Measurements from ENCODE around the gene ATG4C. TPM values are rescaled to one million over a fixed set of nuclear protein-coding genes. Genes with fewer than 3 reads are reported as not detected.
"Not testable (repeated sequence)": the region's sequence is repeated elsewhere in the genome, so short reads cannot be mapped to it uniquely, and the experiment has no call there.

ATG4C gene
- total RNA-seq, 1 experiment from 2014 or later = 5.1 TPM

DNA sequence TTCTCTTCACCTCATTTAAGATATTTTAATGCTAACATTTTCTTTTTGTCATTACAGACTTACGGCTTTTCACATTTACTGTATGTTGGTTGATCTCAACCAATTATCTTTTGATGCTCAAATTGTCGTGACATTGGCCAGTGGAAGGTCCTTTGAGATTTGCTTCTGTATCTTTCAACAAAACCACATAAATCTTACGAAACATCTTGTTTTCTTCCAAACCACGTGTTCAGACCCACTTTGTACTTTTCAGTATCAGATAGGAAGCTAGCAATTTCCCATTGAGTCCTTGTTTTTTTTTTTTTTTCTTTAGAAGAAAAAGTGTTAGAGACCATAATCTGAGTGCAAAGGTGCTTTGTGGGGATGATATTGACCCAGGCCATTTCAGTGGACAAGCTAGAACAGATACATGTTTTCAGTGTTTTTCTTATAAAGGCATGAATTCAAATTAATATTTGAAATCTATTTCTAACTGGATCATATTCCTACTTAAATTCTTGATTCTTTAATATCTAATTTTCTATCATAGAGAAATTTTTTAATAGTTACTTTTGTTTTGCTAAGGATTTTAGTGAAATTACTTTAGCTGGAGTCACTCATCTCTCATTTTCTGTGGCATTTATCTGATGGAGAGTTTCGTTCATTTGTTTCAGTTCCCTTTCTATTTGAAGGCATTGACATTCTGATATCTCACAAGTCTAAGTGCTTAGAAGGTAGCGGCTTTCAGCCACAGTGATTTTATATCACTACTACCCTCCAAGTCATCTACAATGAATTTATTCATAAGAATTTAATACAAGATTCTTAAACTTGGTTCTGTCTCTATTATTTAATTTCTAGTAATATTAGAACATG is 26.7 kb downstream of the ATG4C start:
- Histone ChIP-seq H3K4me3 (no peak overlapping the region), H3K27me3 (no peaks in the 10 kb centered on the region), H3K9me3 (no peaks in the 10 kb centered on the region), H3K36me3 (0 out of 2 replicates have a peak, but pooled peaks cover 2% of the 10 kb centered on the region)
- no peak for DNase-seq

DNA sequence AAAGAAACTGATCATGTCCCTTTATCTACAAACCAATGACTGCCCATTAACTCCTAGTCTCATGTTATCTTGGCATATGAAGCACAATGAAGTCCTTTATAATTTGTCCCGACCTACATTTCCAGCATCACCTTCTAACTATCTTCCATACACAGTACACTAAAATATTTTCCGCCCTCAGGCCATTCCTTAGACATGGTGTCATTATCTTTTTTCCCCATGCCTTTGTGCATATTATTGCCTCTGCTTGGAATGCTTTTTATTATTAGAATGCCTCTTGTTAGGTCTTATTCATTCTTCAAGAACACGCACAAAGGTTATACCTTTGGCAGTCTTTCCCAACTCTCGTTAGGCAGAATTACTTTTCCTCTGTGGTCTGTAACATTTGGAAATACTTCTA is 39.6 kb downstream of the ATG4C start:
- Histone ChIP-seq H3K36me3 (no peaks in the 10 kb centered on the region), H3K9me3 (no peaks in the 10 kb centered on the region), H3K4me3 (no peak overlapping the region), H3K27me3 (no peaks in the 10 kb centered on the region)
- DNase-seq = no peak

DNA sequence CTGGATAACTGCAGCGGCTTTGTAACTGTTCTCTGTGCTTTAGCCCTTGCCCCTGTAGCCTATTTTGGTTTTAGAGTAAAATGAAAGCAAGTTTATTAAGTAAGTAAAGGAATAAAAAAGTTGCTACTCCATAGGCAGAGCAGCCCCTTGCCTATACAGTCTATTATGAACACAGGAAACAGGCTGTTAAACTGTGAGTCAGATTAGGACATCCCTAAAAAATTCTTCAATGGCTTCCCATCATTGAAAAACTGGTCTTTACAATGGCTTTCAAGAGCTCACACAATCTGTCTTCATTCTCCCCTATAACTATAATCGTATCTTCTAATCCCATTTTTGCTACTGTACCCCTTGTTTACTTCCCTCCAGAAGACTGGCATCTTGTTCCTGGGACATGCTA is 43.0 kb downstream of the ATG4C start:
- Histone ChIP-seq H3K27me3 (no peaks in the 10 kb centered on the region), H3K9me3 (no peaks in the 10 kb centered on the region), H3K36me3 (no peaks in the 10 kb centered on the region), H3K4me3 (no peak overlapping the region)
- no peak for DNase-seq

DNA sequence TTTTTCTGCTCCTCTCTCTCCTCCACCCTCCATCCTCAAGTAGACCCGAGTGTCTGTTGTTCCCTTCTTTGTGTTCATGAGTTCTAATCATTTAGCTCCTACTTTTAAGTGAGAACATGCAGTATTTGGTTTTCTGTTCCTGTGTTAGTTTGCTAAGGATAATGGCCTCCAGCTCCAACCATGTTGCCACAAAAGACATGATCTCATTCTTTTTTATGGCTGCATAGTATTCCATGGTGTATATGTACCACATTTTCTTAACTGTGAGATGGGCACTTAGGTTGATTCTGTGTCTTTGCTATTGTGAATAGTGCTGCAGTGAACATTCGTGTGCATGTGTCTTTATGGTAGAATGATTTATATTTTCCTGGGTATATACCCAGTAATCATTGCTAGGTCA is 43.9 kb downstream of the ATG4C start:
- not testable (repeated sequence) for H3K27me3 ChIP-seq, H3K36me3 ChIP-seq, DNase-seq, H3K9me3 ChIP-seq, H3K4me3 ChIP-seq

DNA sequence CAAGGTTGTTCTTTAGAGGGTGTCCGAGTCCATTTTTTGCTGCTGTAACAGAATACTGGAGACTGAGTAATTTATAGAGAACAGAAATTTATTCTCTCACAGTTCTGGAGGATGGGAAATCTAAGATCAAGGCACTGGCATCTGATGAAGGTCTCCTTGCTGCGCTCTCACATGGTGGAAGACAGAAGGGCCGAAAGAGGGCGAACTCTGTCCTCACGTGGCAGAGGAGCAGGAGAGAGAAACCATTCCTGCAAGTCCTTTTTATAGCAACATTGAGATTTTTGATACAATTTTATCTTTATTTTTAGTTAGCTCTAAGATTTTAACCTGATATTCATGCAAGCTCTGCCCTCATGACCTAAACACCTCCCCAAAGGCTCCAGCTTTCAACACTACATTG is 48.3 kb downstream of the ATG4C start:
- Histone ChIP-seq H3K36me3 (no peaks in the 10 kb centered on the region), H3K9me3 (no peaks in the 10 kb centered on the region), H3K27me3 (no peaks in the 10 kb centered on the region), H3K4me3 (no peak overlapping the region)
- DNase-seq = no peak

DNA sequence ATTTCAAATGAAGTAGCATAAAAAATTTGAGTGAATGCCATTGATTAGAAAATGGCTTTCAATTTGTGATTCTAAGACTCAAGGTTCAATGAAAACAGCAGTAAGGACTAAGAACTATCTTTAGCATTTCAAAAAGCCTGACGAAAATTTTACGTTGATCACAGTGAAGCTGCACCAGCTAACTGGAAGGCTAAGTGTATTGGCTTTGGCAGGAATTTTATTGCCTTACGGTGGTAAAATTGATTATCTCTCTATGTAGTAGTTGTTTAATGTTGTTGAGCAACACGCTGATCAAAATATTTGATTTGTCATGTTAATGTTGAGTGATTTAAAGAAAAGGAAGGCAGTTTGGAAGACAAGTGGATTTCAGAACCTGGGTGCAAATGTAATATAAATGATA is 49.6 kb downstream of the ATG4C start:
- no peak for DNase-seq
- no peaks in the 10 kb centered on the region for H3K36me3 ChIP-seq
- H3K9me3 ChIP-seq = no peaks in the 10 kb centered on the region
- H3K27me3 ChIP-seq = no peaks in the 10 kb centered on the region
- H3K4me3 ChIP-seq = no peak overlapping the region

DNA sequence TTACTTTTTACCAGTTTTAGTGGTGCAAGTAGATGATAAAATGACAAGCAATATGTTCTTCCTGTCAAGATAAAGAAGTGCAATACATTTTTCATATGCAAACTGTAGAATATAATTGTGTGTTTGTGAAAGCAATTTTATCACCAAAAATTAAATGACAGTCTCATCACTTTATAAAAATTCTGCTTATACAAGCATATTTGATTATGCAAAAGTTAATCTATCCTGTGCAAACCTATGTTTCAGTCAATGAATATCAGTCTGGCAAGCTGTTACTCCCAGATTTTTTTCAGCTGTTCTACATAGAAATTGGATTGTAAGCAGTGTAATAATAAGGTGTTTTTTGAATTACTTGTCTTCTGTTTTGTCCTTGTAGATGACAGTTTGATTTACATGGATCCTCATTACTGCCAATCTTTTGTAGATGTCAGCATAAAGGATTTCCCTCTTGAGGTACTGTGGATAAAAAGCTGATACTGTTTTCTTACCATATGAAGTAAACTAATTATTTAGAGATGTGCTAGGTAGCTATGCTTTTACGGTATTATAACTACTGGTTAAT is 50.5 kb downstream of the ATG4C start:
- Histone ChIP-seq H3K27me3 (no peaks in the 10 kb centered on the region), H3K36me3 (no peaks in the 10 kb centered on the region)
- DNase-seq = no peak

DNA sequence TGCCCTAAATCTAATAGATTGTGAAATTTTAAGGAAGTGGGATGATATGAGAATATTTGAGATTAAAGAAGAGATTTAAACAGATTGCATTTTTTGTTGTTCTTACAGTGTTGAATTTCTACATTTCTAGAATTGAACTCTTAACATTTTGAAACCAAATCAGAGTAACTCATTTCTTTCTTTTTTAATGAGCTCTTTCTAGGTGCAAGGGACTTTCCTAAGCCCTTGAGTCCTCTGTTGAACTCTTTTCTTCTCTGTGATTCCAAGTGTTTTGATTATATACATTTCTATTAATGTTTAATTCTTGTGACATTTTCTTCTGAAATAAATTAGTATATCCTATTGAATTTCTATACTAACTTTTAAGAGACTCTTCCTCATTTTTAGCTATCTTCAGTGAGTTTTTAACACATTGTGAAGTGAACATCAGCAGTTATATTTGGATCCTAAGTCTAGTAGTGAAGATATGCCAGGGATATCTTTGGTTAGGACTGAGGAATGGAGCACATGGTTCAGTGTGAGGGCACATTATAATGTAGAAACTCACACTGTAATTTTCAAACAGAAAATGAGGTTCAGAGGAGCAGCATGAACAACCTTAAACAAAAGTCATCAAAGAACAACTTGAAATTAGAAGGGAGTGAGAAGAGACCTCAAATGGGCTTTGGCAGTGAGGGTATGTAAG is 53.1 kb downstream of the ATG4C start:
- Histone ChIP-seq H3K27me3 (no peaks in the 10 kb centered on the region), H3K4me3 (no peak overlapping the region), H3K9me3 (no peaks in the 10 kb centered on the region), H3K36me3 (no peaks in the 10 kb centered on the region)
- no peak for DNase-seq

More for the DNA sequence above, 50.5 kb downstream of the ATG4C start:
- Histone ChIP-seq H3K4me3 (no peak overlapping the region), H3K9me3 (no peaks in the 10 kb centered on the region)

DNA sequence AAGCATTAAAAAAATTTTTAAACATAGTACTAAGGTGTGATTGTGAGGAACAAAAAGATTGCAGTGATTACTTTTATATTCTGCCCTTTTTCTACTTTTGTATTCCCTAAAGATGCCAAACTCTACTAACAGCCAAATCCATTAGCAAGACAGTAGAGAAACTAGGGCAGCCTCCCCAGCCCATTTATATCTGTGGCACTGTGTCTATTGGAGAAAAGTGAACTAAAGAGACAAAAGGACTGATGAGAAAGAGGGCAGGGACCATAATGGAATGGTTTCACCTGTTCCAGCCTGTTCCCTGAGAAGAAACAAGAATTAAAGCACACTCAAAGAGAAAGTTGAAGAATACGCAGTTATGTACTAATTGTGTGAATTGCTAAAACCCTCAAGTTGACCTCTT is 56.6 kb downstream of the ATG4C start:
- Histone ChIP-seq H3K36me3 (no peaks in the 10 kb centered on the region), H3K4me3 (no peak overlapping the region), H3K27me3 (no peaks in the 10 kb centered on the region), H3K9me3 (no peaks in the 10 kb centered on the region)
- DNase-seq = no peak

DNA sequence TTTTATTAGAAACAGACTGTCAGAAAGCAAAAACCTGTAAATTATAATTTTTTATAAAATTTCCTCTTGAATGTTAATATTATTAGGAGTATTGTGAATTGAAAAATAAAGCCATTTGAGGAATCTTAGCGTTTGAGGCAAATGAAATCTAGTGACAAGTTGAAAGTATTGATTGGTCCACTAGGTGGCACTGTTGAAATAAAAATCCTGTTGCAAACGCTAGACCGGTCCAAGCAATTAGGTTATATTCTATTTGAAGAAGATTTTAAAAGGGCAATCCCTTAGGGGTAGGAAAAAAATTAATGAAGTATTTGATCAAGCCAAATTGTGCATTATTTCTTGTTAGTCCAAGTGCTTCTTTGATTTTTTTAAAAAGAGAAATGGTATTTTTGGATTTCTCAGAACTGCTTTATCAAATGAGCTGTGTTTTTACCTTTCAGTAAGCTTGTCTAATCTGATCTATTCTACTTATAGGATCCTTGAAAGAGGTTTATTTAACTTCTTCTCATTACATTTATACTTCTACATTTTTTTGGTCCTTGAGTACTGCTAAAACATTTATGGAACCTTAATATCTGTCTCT is 57.7 kb downstream of the ATG4C start:
- DNase-seq = no peak
- Histone ChIP-seq H3K27me3 (no peaks in the 10 kb centered on the region), H3K36me3 (no peaks in the 10 kb centered on the region), H3K9me3 (no peaks in the 10 kb centered on the region), H3K4me3 (no peak overlapping the region)

DNA sequence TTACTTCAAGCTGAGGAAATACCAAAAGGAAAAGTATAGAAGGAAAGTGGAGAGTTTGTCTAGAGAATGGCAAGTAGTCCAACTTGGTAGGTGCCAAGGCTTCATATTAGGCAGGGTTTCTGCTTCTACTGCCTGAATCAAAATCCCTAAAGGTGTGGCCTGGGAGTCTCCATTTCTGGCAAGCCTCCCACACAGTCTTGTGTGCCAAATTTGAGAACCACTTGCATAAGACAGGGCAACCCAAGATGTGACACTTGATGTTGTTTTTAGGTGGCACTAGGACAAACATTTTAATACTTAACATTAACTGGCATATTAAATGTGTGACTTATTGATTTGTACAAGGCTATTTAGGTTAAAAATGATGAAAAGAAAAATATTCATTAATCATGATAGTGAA is 60.1 kb downstream of the ATG4C start:
- H3K27me3 ChIP-seq = no peaks in the 10 kb centered on the region
- H3K36me3 ChIP-seq = no peaks in the 10 kb centered on the region
- no peak overlapping the region for H3K4me3 ChIP-seq
- DNase-seq = no peak
- no peaks in the 10 kb centered on the region for H3K9me3 ChIP-seq

DNA sequence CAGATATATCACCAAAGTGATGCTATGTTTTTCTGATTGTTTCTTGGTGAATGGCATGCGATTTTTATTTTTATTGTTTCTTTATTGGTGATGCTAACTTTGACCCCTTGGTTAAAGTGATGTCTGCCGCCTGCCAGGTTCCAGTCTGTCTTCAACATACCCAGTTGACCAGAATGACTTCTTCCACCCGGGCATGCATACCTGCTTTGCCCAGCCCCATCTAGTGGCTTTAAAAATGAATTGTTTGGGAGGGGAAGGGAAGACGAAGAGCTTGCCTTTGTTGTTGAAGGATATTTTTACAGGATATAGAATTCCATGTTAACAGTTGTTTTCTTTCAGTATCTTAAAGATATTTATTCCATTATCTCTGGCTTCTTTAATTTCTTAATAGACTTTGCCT is 65.1 kb downstream of the ATG4C start:
- Histone ChIP-seq H3K27me3 (no peaks in the 10 kb centered on the region), H3K9me3 (no peaks in the 10 kb centered on the region), H3K4me3 (no peak overlapping the region), H3K36me3 (no peaks in the 10 kb centered on the region)
- DNase-seq = no peak

DNA sequence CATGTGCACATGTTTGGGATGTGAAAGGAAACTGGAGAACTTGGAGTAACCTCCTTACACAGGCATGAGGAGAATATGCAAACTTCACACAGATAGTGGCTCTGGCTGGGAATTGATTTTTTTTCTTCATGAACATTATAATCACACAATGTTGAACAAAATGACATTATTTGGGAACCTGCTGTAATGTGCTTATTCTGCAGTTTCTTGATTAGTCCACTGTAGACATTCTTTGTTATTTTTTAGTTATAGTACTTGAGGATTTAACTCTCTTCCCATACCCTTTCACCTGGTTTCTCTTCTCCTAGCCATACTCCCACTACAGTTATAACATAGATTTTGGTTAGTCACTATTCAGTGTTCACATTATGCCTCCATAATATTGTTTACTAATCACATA is 68.3 kb downstream of the ATG4C start:
- Histone ChIP-seq H3K4me3 (no peak overlapping the region), H3K27me3 (no peaks in the 10 kb centered on the region), H3K36me3 (no peaks in the 10 kb centered on the region), H3K9me3 (no peaks in the 10 kb centered on the region)
- no peak for DNase-seq

DNA sequence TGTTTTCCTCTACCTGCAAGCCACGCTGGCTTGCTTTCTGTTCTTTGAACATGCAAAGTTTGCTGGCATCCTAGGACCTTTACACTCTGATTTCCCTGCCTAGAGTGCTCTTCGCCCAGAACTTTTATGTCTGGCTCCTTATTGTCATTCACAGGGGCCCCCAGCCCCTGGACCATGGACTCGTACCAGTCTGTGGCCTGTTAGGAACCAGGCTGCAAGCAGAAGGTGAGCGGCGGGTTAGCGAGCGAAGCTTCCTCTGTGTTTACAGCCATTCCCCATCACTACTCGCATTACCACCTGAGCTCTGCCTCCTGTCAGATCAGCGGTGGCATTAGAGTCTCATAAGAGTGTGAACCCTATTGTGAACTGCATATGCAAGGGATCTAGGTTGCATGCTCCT is 73.0 kb downstream of the ATG4C start:
- no peaks in the 10 kb centered on the region for H3K9me3 ChIP-seq
- no peaks in the 10 kb centered on the region for H3K27me3 ChIP-seq
- DNase-seq = no peak
- H3K36me3 ChIP-seq = no peaks in the 10 kb centered on the region
- no peak overlapping the region for H3K4me3 ChIP-seq

DNA sequence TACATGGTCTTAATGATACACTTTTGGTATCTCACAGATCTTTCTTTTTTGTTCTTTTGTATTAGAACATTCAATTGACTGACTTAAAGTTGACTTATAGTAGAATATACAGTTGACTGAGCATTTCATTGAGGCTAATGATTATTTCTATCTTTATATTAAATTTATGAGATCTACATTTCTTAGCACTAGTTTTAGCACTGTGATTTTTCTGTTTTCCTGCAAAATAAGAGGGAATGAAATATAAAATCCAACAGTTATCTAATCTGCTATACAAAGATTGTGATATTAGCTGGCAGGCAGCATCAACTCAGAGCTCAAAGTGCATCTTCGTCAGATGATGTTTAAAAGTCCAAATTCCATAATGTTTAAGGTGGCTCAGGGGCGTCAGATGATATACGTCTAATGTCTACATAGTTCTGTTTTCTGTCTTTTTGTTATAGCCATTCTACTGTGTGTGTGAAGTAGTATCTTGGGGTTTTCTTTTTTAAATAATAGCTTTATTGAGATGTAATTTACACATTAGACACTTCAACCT is 85.4 kb downstream of the ATG4C start:
- Histone ChIP-seq H3K4me3 (no peak overlapping the region), H3K36me3 (no peaks in the 10 kb centered on the region), H3K9me3 (no peaks in the 10 kb centered on the region), H3K27me3 (no peaks in the 10 kb centered on the region)
- no peak for DNase-seq

DNA sequence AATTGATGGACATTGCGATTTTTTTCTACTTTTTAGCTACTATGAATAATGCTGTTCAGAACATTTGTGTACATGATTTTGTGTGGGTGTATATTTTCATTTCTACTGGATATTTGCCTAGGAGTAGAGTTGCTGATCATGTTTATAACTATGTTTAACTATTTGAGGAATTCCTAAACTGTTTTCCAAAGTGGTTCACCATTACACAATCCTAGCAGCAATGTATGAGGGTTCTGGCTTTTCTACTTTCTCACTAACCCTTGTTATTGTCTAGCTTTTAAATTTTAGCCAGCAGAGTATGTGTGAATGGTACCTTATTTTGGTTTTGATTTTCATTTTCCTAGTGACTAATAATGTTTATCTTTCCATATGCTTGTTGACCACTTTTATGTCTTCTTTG is 86.2 kb downstream of the ATG4C start:
- H3K36me3 ChIP-seq = no peaks in the 10 kb centered on the region
- H3K4me3 ChIP-seq = no peak overlapping the region
- no peaks in the 10 kb centered on the region for H3K9me3 ChIP-seq
- no peaks in the 10 kb centered on the region for H3K27me3 ChIP-seq
- DNase-seq = no peak

DNA sequence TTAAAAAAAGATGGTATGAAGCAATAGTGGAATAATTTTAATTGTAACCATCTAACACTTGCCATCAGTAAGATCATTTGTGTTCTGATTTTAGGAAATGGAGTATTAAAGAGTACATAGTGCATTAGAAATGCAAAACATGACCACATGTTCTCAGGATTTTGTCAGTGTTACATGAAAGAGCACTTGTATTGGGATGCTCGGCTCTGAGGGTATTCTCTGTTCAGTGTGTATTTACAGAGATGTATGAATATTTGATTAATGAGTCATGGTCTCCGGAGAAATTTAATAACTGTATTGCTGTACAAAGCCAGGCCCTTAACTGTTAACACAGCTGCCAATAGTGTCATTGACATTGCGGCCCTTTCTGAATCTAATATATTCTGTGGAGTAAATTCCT is 91.7 kb downstream of the ATG4C start:
- no peak overlapping the region for H3K4me3 ChIP-seq
- peaks cover 4% of the 10 kb centered on the region; the same call in 1 of the 2 replicates for H3K27me3 ChIP-seq
- no peaks in the 10 kb centered on the region for H3K9me3 ChIP-seq
- DNase-seq = no peak
- H3K36me3 ChIP-seq = no peaks in the 10 kb centered on the region
